Measurements from ENCODE around the gene MEGF6.

MEGF6 gene

GRCh38 chr1:3500265-3500835 is 111.0 kb downstream of the MEGF6 start:
- no peak for DNase-seq

GRCh38 chr1:3499611-3500010 is 111.7 kb downstream of the MEGF6 start:
- DNase-seq = no peak

GRCh38 chr1:3498986-3499385 is 112.3 kb downstream of the MEGF6 start:
- no peak for DNase-seq

GRCh38 chr1:3498246-3498930 is 112.9 kb downstream of the MEGF6 start:
- no peak for DNase-seq

- no peak for DNase-seq
Measured at GRCh38 chr1:3497521-3497920, 113.8 kb downstream of the MEGF6 start.

- DNase-seq = no peak
Measured at GRCh38 chr1:3496916-3497315, 114.4 kb downstream of the MEGF6 start.

GRCh38 chr1:3495776-3496745 is 115.2 kb downstream of the MEGF6 start:
- peak; percentile 13 to 46 (median 22) for DNase-seq

GRCh38 chr1:3494321-3495308 is 116.7 kb downstream of the MEGF6 start:
- DNase-seq = no peak

- no peak for DNase-seq
Measured at GRCh38 chr1:3492545-3493246, 118.6 kb downstream of the MEGF6 start.

GRCh38 chr1:3491291-3492246 is 119.7 kb downstream of the MEGF6 start:
- peak; percentile 68 to 87 (median 84) for DNase-seq

GRCh38 chr1:3490046-3490745 is 121.1 kb downstream of the MEGF6 start:
- DNase-seq = no peak

- DNase-seq = no peak
Measured at GRCh38 chr1:3488432-3488831, 122.9 kb downstream of the MEGF6 start.

GRCh38 chr1:3485016-3485415 is 126.3 kb downstream of the MEGF6 start:
- DNase-seq = no peak

GRCh38 chr1:3483801-3484444 is 127.4 kb downstream of the MEGF6 start:
- DNase-seq = peak; percentile 46 to 73 (median 56)

GRCh38 chr1:3483380-3483779 is 127.9 kb downstream of the MEGF6 start:
- no peak for DNase-seq

GRCh38 chr1:3482378-3482849 is 128.9 kb downstream of the MEGF6 start:
- DNase-seq = peak in 2 of 4 experiments; percentile 10 to 28

- no peak for DNase-seq
Measured at GRCh38 chr1:3481836-3482375, 129.4 kb downstream of the MEGF6 start.

GRCh38 chr1:3481046-3481445 is 130.3 kb downstream of the MEGF6 start:
- no peak for DNase-seq

- no peak for DNase-seq
Measured at GRCh38 chr1:3480369-3480719, 131.0 kb downstream of the MEGF6 start.
